Tibial nerve (tissue), 4 donors: Measurements from ENCODE around the gene TSC1.

Experiments
- EP300 ChIP-seq, 2 donors: sonication (generic); formaldehyde crosslinking; IDR thresholded peaks; one replicate each; pipeline ENCODE4 v1.6.1; 2017; ENCODE audit warnings: antibody characterized with exemption in 2 of 2, mild to moderate bottlenecking in 1 of 2
- POLR2A ChIP-seq, 2 donors: fragments of 450-650 bp; IDR thresholded peaks; one replicate each; pipeline ENCODE4 v1.6.1; 2017; ENCODE audit warnings: antibody characterized with exemption in 2 of 2, mild to moderate bottlenecking in 2 of 2, moderate library complexity in 2 of 2
- TF ChIP-seq, protein P1 (sequence below), 5 experiments: fragments of 200-600 bp in 3 of 5; fragments of 450-650 bp in 2 of 5; sonication (generic) in 3 of 5; IDR thresholded peaks; one replicate each; pipeline ENCODE4 v1.5.1; 2016 to 2019; ENCODE audit warnings: antibody characterized with exemption in 5 of 5, mild to moderate bottlenecking in 3 of 5, moderate library complexity in 2 of 5

DNA sequence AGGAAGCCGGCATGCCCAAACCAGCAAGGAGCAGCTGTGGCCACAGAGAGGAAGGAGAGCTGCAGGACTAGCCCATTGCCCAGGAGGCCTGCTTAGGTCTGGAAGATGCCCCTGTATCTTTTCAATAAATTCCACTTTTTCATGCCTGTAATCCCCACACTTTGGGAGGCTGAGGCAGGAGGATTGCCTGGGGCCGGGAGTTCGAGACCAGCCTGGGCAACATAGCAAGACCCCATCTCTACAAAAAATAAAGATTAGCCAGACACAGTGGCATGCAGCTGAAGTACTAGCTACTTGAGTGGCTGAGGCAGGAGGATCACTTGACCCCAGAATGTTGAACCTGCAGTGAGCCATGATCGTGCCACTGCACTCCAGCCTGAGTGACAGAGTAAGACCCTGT lies 5.3 kb upstream of the TSC1 start:
- TF ChIP-seq, protein P1, sequence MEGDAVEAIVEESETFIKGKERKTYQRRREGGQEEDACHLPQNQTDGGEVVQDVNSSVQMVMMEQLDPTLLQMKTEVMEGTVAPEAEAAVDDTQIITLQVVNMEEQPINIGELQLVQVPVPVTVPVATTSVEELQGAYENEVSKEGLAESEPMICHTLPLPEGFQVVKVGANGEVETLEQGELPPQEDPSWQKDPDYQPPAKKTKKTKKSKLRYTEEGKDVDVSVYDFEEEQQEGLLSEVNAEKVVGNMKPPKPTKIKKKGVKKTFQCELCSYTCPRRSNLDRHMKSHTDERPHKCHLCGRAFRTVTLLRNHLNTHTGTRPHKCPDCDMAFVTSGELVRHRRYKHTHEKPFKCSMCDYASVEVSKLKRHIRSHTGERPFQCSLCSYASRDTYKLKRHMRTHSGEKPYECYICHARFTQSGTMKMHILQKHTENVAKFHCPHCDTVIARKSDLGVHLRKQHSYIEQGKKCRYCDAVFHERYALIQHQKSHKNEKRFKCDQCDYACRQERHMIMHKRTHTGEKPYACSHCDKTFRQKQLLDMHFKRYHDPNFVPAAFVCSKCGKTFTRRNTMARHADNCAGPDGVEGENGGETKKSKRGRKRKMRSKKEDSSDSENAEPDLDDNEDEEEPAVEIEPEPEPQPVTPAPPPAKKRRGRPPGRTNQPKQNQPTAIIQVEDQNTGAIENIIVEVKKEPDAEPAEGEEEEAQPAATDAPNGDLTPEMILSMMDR (IDR thresholded peaks at IDR 0.05), result no peak
- TF ChIP-seq EP300 (IDR thresholded peaks at IDR 0.05) (no peak), POLR2A (IDR thresholded peaks at IDR 0.05) (no peak)
